Activated T-cell treated with anti-CD3 and anti-CD28 coated beads for 1 hour (primary cell): ENCODE measurements around the gene POLE2.
"Not testable (repeated sequence)": the region's sequence is repeated elsewhere in the genome, so short reads cannot be mapped to it uniquely, and the experiment has no call there.

Source experiments
- DNase-seq: peaks from one replicate; pipeline ENCODE4 v3.0.0-alpha.2; 2020; ENCODE audit warnings: low read depth

POLE2 gene

DNA sequence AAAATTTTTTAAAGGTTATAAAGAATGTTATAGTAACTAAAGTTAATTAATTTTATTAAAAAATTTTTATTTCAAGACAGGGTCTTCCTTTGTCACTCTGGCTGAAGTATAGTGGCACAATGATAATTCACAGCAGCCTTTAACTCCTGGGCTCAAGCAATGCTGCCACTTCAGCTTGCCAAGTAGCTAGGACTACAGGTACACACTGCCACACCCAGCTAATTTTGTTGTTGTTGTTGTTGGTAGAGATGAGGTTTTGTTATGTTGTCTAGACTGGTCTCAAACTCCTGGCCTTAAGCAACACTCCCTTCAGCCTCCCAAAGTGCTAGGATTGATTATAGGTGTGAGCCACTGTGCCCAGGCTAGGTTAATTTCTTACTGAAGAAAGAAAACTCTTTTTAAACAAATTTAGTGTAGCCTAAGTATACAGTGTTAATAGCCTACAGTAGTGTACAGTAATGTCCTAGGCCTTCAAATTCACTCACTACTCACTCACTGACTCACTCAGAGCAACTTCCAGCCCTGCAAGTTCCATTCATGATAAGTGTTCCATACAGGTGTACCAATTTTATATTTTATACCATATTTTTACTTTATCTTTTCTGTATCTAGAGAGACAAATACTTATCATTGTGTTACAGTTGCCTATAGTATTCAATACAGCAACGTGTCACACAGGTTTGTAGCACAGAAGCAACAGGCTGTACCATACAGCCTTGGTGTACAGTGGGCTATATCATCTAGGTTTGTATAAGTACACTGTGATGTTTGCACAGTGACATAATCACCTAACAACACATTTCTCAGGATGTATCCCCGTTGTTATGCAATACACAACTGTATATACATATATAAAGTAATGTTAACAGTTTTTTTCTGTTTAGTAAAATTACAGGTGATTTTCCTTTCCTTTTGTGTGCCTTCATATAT lies 28.2 kb downstream of the POLE2 start:
- DNase-seq, result no peak

DNA sequence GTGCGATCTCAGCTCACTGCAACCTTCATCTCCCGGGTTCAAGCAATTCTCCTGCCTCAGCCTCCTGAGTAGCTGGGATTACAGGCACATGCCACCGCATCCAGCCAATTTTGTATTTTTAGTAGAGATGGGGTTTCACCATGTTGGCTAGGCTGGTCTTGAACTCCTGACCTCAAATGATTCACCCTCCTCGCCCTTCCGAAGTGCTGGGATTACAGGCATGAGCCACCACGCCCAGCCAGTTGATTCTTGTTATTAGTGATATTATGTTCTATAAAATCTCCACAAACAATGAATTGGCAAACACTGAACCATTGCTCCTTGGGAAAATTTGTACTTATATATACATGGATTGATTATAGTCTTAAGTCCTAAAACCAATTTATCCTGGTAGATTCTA lies 30.5 kb downstream of the POLE2 start:
- not testable (repeated sequence) for DNase-seq

DNA sequence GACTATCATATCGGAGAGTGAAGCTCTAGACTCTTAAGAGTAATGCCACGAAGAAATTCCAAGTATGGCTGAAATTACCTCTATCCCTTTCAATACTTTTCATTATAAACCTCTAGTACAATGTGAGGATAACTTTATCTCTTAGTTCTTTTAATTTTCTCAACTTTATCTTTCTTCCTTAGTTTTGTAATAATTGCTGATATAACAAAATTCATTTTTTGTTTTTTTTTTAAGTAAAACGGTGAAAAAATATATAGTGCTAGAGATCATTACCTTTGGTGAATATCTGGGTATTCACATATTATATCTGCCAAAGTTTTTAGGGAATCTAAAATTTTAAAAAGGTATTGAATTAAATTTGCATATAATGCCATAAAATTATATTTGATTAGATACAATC lies 33.5 kb downstream of the POLE2 start:
- DNase-seq, result no peak

DNA sequence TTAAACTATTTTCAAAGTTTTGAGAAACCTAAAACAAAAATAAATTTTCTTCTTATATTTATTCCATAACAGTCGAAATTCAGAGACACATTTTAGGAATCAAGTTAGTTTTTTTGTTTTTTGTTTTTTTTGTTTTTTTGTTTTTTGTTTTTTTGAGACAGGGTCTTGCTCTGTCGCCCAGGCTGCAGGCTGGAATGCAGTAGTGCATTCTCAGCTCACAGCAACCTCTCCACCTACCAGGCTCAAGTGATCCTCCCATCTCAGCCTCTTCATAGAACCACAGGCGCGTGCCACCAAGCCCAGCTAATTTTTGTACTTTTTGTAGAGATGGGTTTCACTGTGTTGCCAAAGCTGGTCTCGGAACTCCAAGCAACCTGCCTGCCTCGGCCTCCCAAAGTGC lies 34.5 kb downstream of the POLE2 start:
- DNase-seq, result no peak

DNA sequence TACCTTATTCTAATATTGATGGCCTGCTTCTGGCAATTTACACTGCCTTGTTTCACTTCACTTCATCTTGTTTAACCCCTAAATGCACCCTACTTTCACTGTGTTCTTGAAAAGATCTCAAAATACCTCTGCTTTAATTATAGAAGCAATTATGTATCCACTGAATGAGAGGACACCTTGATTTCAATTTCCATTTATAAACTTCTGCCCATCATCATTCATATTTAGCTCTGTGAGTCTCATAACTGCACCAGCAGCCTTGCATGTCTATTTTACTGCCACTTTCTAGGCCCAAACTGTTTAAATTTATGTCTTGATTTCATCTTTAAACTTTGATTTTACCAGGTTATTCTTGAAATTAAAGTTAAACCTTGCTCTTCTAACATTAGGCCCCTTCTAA lies 45.9 kb downstream of the POLE2 start:
- no peak for DNase-seq

DNA sequence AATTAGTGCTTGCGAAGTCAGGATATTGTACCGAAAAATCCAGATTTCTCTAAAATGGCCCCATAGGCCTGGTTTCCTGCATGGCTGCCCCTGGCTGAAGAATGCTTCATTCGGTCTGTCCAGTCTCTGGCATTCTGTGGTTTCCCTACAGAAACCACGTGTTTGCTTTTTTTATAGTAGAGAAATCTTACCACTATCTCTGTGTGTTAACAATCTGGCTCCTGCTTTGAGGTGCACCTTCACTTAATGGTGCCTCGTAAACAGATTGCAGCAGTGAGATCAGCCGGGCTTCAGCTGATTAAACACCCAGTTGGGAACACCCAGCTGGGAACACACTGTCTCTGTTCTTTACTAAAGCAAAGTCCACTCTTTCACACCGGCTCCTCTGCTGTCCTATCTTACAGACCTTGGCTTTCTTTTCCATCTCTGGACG lies 46.3 kb downstream of the POLE2 start:
- no peak for DNase-seq

DNA sequence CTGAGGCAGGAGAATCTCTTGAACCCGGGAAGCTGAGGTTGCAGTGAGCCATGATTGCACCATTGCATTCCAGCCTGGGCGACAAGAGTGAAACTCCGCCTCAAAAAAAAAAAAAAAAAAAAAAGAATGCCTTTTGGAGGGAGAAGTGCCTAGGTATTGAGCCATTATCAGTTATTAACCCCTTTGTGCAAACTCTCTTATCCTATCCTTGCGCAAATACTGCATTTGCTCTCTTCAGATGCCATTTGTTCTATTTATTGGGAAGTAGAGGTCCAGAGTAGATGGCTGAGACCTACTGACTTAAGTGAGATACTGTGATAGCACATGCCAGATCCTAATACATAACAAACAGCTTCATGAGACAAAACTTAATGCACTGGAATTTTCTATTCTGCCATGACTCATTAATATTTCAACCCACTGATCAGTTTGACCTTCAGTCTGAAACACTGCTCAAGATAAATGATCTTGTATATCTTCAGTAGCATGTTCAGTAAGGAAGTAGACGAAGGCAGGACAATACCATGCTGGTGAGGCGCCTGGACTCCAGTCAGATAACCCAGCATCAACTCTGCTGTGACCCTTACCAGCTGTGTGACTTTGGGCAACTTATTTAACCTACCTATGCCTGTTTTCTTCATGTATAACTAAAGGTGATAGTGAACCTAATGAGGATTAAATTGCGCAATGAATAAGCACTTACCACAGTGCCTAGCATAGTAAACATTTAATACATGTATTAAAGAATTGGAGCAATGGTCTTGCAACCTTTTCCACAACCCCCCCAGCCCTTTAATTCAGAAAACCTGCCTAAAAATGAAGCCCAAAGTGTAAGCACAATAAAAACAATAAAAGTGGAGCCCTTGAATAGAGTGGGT lies 47.2 kb downstream of the POLE2 start:
- DNase-seq, result no peak

DNA sequence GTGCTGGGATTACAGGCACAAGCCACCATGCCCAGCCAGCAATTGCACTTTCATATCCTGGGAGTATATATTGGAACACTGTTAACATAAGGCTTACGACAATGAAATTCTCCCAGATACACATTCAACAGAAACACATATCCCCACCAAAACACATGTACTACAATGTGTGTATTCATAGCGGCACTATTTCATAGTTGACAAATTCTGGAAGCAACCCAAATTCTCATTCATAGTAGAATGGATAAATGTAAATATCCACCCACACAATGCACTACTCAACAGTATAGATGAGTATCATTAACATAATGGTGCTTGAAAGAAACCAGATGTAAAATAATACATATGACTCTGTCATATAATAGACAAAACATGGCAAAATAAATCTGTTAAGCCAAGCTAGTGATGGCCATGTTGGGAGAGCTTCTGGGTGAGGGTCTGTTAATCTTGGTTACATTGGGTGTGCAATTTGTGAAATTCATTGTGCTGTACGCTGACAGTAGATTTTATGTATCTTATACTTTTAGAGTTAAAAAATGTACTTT lies 50.4 kb downstream of the POLE2 start:
- no peak for DNase-seq

DNA sequence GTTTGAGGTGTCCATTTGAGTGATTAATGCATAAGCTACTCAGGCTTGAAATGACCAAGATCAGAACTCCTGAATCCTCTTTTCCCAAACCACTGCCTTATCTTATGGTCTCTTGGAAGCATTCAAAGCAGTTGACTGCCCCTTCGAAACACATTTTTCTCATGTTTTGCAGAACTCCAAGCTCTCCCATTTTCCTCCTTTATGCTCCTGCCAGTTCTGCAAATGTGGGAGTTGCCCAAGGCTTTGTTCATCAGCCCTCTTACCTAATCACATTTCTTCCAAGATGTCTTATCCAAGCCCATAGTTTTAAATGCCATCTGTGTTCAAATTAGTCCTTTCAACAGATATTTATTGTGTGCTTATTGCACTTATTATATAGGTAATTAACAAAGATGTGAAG lies 51.1 kb downstream of the POLE2 start:
- no peak for DNase-seq

DNA sequence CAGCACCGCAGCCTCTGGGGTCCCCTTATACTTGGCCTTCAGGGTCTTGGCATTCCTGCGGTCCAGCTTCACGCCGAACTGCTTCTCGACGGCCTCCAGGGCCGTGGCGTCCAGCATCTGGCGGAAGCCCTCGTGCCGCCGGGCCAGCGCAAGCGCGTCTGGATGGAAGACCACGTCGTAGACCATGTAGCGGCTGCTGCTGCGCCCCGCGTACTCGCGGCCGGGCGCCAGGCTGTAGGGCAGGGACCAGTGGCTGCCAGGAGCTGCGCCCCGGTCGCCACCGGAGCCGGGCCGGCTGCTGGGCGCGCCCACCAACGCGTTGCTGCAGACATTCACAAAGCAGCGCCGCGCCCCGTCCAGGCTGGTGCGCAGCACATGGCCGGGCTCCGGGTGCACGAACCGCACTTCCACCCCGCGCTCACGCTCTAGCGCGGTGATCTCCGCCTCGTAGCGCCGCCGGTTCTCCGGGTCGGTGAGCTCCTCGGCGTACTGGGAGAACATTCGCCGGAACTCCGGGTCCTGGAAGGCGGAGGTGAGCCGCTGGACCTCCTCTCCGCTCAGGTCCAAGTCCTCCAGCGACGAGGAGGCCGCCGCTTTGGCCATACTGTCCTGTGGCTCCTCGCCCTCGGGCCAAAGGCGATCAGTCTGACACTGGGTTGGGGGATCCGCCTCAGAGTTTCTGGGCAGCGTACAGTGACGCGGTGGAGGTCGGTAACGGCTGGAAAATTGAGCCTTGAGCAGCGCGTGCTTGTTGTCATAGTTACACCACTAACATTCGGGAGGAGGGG lies 53.3 kb downstream of the POLE2 start, which contains the start of gene DNAAF2:
Gene DNAAF2 (minus strand): TSS at position 698 of the 788 bp plus-strand sequence. CDS start 95 bp downstream, at position 603.
- peak; percentile 49 for DNase-seq

DNA sequence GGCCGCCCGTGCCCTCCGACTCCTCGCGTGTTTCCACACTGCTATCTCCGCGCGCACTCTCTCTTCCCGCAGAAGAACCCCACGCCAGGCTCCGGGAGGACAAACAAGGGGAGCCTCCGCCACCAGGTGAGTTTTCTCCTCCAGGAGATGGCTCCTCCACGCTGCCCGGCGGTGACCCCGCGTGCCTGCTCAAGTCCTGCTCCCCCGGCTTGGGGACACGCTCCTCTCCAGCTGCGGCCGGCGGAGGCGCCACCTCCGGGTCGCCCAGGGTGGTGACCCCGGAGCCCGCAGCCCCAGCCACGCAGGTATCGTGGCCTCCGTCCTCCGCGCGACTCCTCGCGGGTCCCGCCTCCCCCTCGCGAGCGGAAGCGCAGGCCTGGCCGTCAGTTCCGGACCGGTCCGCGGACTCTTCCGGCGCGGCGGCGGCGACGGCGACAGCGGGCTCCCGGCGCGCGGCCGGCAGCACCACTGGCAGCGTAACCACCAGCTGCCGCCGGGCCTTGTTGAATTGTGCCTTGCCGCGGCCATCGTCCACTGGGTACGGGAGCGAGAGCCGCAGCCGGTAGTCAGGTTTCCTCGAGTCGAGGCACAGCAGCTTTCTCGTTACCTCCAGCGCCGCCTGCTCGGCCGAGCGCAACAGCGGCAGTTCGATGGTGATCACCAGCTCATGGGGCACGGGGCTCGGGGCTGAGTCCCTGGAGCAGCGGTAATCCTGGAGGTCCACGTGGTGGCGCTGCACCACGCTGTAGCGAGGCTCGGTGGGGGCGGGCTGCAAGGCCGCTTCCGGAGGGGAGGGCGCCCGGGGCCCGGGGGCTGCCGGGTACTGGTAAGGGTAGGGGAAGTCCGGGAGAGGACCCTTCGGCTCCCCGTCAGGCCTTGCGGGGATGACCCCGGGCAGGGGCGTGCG lies 54.1 kb downstream of the POLE2 start:
- peak; percentile 90 for DNase-seq

DNA sequence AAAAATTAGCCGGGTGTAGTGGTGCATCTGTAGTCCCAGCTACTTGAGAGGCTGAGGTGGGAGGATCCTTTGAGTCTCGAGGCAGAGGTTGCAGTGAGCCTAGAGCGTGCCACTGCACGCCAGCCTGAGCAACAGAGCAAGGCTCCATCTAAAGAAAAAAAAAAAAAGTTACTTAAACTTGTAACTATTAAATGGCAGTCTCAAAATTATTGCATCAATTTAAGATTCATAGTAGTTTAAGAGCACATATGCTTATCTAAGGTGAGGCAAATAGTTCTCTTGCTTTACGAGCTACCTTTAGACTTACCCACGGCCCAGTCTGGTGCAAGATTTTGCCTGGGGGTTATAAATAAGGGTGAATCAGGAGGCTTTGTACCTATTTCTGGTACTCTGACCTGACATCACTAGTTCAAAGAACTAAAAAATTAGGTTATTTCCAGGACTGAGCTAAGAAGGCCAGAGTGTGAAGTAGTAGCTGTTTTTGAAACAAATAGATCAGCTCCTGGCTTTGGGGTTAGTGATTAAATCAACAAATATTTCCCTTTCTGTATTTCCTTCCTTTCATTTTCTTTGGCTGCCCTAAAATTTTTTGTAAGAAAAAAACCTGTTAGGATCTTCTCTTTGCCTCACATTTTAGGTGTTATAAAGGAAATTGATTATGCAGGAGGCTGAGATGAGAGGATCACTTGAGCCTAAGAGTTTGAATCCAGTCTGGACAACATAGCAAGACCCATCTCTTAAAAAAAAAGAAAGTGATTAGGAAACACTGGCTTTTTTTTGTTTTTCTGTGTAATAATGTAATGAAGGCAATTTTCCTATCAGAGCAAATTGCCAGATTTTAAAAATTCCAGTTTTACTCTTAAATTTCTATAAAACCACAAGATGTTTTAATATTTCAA lies 63.8 kb downstream of the POLE2 start:
- DNase-seq, result no peak

DNA sequence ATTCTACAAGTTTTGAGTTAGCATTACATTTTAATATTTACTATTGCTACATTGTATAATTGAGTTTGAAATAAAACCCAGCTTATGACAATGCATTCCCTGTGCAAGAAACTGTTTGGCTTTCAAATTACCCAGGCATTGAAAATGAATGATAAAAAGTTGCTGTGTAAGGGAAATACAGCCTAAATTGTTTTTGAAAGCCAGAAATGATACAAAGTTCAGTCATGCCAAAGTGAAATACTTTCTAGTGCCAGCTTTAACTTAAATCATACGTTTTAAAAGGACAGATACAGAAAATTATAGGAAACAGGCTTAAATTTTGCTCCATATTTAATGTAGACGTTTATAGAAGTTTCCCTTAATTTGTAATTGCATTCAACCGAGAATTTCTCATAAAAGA lies 64.6 kb downstream of the POLE2 start:
- no peak for DNase-seq

DNA sequence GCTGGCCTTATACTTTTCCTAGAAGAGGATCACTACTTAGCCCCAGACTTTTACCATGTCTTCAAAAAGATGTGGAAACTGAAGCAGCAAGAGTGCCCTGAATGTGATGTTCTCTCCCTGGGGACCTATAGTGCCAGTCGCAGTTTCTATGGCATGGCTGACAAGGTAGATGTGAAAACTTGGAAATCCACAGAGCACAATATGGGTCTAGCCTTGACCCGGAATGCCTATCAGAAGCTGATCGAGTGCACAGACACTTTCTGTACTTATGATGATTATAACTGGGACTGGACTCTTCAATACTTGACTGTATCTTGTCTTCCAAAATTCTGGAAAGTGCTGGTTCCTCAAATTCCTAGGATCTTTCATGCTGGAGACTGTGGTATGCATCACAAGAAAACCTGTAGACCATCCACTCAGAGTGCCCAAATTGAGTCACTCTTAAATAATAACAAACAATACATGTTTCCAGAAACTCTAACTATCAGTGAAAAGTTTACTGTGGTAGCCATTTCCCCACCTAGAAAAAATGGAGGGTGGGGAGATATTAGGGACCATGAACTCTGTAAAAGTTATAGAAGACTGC lies 65.9 kb downstream of the POLE2 start:
- no peak for DNase-seq

DNA sequence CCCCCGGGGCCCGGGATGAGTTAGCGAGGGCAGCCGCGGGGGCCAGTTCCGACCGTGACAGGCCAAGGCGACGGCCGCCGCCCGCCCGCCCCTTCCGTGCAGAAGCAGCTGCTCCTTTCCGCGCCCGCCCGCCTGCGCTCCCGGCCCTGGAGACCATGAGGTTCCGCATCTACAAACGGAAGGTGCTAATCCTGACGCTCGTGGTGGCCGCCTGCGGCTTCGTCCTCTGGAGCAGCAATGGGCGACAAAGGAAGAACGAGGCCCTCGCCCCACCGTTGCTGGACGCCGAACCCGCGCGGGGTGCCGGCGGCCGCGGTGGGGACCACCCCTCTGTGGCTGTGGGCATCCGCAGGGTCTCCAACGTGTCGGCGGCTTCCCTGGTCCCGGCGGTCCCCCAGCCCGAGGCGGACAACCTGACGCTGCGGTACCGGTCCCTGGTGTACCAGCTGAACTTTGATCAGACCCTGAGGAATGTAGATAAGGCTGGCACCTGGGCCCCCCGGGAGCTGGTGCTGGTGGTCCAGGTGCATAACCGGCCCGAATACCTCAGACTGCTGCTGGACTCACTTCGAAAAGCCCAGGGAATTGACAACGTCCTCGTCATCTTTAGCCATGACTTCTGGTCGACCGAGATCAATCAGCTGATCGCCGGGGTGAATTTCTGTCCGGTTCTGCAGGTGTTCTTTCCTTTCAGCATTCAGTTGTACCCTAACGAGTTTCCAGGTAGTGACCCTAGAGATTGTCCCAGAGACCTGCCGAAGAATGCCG lies 66.7 kb downstream of the POLE2 start:
- no peak for DNase-seq

DNA sequence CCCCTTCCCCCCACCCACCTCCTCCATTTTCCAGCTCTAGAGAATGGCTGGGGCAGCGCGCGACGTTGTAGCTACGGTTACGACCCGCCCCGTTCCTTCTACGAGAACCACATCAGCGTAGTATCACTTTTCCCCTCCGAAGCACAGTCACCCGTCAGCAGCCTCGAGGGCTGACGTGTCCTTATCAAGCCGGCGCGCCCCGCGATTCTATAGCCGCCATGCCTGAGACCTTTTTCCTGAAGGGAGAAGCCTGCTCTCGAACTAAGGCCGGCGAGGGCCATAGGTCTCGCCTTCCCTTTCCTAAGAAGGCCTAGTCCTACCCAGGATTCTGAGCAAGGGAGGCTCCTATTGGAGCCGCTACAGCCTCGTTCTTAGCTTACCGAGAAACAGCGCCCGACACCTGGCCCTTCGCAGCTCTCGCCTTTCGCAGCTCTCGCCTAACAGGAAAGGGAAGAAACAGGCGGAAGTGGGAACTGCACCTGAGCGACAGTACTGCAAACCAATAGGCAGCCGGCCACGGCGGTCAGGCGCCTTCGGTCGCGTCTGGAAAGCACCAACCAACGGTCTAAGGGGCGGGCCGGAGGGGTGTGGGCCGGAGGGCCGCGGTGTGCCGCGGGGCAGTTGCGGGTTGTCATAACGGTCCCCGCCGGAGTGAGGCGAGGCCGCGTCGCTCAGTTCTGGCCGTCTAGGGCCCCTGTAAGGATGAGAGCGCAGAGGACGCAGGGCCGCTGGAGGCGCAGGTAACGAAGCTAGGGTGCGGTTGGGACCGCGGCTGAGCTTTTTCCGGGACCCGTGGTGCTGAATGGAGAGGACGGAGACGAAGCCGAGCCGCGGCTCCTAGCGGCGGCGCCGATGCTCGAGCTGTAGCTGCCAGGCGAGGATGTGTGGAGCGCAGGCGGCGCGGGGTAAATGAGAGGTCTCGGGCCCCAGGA lies 67.6 kb downstream of the POLE2 start, which contains the start of the genes MGAT2 and RPL36AL:
Gene MGAT2 (plus strand): TSS at position 618 of the 932 bp plus-strand sequence. CDS start 470 bp downstream, outside the sequence.
Gene RPL36AL (minus strand): TSS at position 445 of the 932 bp plus-strand sequence. CDS start 1,522 bp downstream, outside the sequence.
- DNase-seq, result peak; percentile 82

DNA sequence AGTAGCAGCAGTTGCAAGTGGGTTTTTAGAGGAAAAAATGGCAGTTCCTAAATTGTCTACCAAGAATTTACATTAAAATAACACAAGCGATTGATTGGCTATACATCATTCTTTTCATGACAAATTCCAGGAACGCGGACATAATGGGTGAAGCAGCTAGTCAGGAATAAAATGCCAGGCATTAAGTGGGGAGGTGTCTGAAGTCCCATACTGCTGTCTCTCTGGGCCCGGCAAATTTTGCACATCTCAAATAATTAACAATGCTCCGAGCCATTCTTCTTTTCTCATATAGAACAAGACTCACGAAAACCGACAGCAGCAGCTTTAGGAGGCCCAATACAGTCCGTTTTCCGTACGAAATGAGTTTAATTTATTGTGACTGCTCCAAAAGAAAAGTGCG lies 68.3 kb downstream of the POLE2 start:
- DNase-seq, result no peak
